Mesendoderm (in vitro differentiated cells): ENCODE results near the gene CADM1.

Experiments used
- DNase-seq: peaks from one replicate; pipeline ENCODE4 v3.0.0; 2013
- H2AK5ac ChIP-seq: 2 replicates; pipeline ENCODE4 v1.6.1; 2013; ENCODE audit warnings: low read length, inconsistent platforms
- H2BK120ac ChIP-seq: 2 replicates; pipeline ENCODE4 v1.6.1; 2013; ENCODE audit warnings: low read depth, mild to moderate bottlenecking, low read length, moderate library complexity, mixed read lengths
- H2BK15ac ChIP-seq: replicated peaks from 2 replicates; pipeline ENCODE4 v1.6.1; 2013; ENCODE audit warnings: low read depth, mild to moderate bottlenecking, moderate library complexity
- H2BK5ac ChIP-seq: 2 replicates; pipeline ENCODE4 v1.6.1; 2013; ENCODE audit warnings: low read length, inconsistent platforms
- H3K18ac ChIP-seq: 2 replicates; pipeline ENCODE4 v1.6.1; 2013; ENCODE audit warnings: mild to moderate bottlenecking, low read length, mixed read lengths
- H3K23ac ChIP-seq: one replicate; pipeline ENCODE4 v1.6.1; 2013; ENCODE audit warnings: low read length
- H3K27ac ChIP-seq: 2 replicates; pipeline ENCODE4 v1.5.1; 2013; ENCODE audit warnings: low read depth, mild to moderate bottlenecking, inconsistent platforms, low read length, moderate library complexity
- H3K27me3 ChIP-seq: 2 replicates; pipeline ENCODE4 v1.6.1; 2013; ENCODE audit warnings: low read length, control low read depth, mild to moderate bottlenecking, inconsistent platforms; ENCODE audit not compliant: insufficient read depth, poor library complexity
- H3K36me3 ChIP-seq: 2 replicates; pipeline ENCODE4 v1.6.1; 2013; ENCODE audit warnings: low read length, inconsistent platforms; ENCODE audit not compliant: control insufficient read depth, insufficient read depth
- H3K4ac ChIP-seq: one replicate; pipeline ENCODE4 v1.6.1; 2013; ENCODE audit warnings: low read depth, mild to moderate bottlenecking, low read length, moderate library complexity
- H3K4me1 ChIP-seq: 2 replicates; pipeline ENCODE4 v1.6.1; 2013; ENCODE audit warnings: low read depth, low read length, inconsistent platforms; ENCODE audit not compliant: control insufficient read depth
- H3K4me2 ChIP-seq: 2 replicates; pipeline ENCODE4 v1.6.1; 2013; ENCODE audit warnings: low read length
- H3K4me3 ChIP-seq: 2 replicates; pipeline ENCODE4 v1.5.1; 2013; ENCODE audit warnings: mild to moderate bottlenecking, low read length
- H3K56ac ChIP-seq: one replicate; pipeline ENCODE4 v1.6.1; 2013; ENCODE audit warnings: low read length
- H3K79me1 ChIP-seq: 2 replicates; pipeline ENCODE4 v1.6.1; 2013; ENCODE audit warnings: low read length, inconsistent platforms
- H3K79me2 ChIP-seq: 2 replicates; pipeline ENCODE4 v1.6.1; 2013; ENCODE audit warnings: mild to moderate bottlenecking, low read length; ENCODE audit not compliant: control insufficient read depth, insufficient read depth
- H3K9ac ChIP-seq: 2 replicates; pipeline ENCODE4 v1.6.1; 2013; ENCODE audit warnings: low read length, inconsistent platforms
- H4K5ac ChIP-seq: one replicate; pipeline ENCODE4 v1.6.1; 2013; ENCODE audit warnings: low read length
- H4K8ac ChIP-seq: one replicate; pipeline ENCODE4 v1.6.1; 2013; ENCODE audit warnings: low read depth, mild to moderate bottlenecking, control low read depth, low read length, moderate library complexity
- WGBS: extraction: QIAGEN DNeasy Blood & Tissue Kit; methylation state at CpG from one replicate; pipeline ENCODE4 v1.1.7; 2013; ENCODE audit warnings: low lambda C conversion rate, missing lambda C conversion rate; ENCODE audit not compliant: insufficient coverage; ENCODE audit errors: extremely low coverage; 5-methylcytosine and 5-hydroxymethylcytosine counted together

Gene CADM1

DNA sequence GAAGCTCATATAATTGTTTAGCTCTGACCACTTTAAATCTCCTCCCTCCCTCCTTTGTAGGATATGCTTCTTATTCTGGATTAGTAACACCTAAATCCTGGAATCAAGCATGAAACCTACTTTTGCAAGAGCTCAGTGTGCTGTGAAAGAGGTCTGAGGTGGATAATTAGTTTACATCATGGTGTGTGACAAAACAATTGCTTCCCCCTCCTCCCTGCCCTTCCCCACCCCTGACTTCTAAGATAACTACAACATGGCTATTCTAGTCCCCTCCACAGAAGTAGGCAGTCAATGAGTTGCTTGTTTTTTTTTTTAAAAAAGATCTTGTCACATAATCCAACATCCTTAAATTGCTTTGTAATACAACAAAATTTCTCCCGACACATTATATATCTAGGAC is 314.0 kb downstream of the CADM1 start:
- Histone ChIP-seq H3K4me3 (no peak overlapping the region), H3K23ac (no peak overlapping the region), H3K56ac (no peak overlapping the region), H3K36me3 (no peaks in the 10 kb centered on the region), H3K79me1 (no peaks in the 10 kb centered on the region), H2BK120ac (no peak overlapping the region), H3K18ac (no peak overlapping the region), H4K5ac (no peak overlapping the region), H3K4me1 (peaks cover 3% of the 10 kb centered on the region), H3K27me3 (no peaks in the 10 kb centered on the region), H4K8ac (no peak overlapping the region), H3K4ac (no peak overlapping the region), H2BK5ac (no peak overlapping the region), H3K9ac (no peak overlapping the region), H2BK15ac (no peak overlapping the region), H3K4me2 (no peak overlapping the region), H3K27ac (no peak overlapping the region), H3K79me2 (no peaks in the 10 kb centered on the region), H2AK5ac (no peak overlapping the region)
- no peak for DNase-seq
- WGBS = 100% methylated on average over 1 of the region's 1 CpG

DNA sequence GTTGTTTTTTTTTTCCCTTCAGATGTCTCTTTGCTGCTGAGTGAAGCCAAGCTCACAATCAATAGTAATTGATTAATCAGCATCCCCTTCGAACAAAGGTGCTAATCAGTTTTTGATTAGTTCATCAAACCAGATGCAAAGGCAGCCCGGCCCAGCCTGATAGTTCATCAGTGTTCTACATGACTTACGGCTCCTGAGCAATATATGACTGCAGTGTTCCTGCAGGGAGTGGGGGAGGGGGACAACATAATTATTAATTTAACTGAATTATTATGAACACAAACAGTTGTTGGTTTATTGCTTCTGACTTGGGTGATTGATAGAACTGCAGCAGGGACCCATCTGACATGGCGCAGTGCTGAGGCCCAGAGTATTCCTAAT is 315.3 kb downstream of the CADM1 start:
- Histone ChIP-seq H3K4me1 (peaks cover 3% of the 10 kb centered on the region), H3K79me2 (no peaks in the 10 kb centered on the region), H3K56ac (no peak overlapping the region), H2BK120ac (no peak overlapping the region), H2AK5ac (no peak overlapping the region), H4K5ac (no peak overlapping the region), H2BK5ac (no peak overlapping the region), H3K4me3 (no peak overlapping the region), H3K27me3 (no peaks in the 10 kb centered on the region), H3K4ac (no peak overlapping the region), H3K23ac (no peak overlapping the region), H3K36me3 (no peaks in the 10 kb centered on the region), H3K4me2 (no peak overlapping the region), H2BK15ac (no peak overlapping the region), H3K9ac (no peak overlapping the region), H4K8ac (no peak overlapping the region), H3K27ac (no peak overlapping the region), H3K79me1 (no peaks in the 10 kb centered on the region), H3K18ac (no peak overlapping the region)
- DNase-seq = no peak
- no CpG with 5 or more reads among the region's 4 CpGs for WGBS

DNA sequence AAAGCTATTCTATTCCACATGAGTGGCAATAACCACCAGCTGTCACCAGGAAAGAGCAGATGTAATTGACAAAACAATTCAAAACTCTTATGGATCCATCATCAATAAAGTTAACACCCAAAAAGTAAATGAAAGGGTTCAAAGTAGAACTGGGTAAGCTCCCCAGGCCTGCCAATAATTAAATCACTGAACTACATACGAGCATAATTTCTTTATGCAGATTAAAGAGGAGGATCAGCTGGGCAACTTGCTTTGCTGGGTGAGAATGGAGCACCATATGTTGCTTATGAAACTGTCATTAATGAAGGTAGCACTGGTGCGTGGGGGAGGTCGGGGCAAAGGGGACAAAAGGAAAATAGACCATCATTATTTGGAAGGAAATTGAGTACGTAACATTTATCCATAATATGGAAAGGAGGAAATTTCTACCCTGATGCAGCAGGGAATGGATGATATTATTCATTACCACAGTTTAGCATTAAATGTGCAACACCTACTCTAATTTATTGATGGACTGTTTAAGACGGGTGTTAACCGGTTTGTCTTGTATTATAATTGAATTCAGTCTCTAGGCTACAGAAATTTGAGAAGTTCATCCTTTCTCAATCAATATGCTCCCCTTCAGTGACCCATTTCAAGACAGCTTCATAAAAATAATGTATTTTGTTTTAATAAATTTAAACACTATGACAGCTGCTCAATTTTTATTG is 315.9 kb downstream of the CADM1 start:
- Histone ChIP-seq H2BK5ac (no peak overlapping the region), H3K23ac (no peak overlapping the region), H3K56ac (no peak overlapping the region), H2BK15ac (no peak overlapping the region), H3K9ac (no peak overlapping the region), H3K27me3 (no peaks in the 10 kb centered on the region), H3K4me3 (no peak overlapping the region), H2BK120ac (no peak overlapping the region), H3K79me2 (no peaks in the 10 kb centered on the region), H2AK5ac (no peak overlapping the region), H4K5ac (no peak overlapping the region), H3K18ac (no peak overlapping the region), H3K36me3 (no peaks in the 10 kb centered on the region), H4K8ac (no peak overlapping the region), H3K4me2 (no peak overlapping the region), H3K79me1 (no peaks in the 10 kb centered on the region), H3K4ac (no peak overlapping the region), H3K4me1 (peaks cover 3% of the 10 kb centered on the region), H3K27ac (no peak overlapping the region)
- DNase-seq = no peak
- WGBS = no CpG with 5 or more reads among the region's 6 CpGs

DNA sequence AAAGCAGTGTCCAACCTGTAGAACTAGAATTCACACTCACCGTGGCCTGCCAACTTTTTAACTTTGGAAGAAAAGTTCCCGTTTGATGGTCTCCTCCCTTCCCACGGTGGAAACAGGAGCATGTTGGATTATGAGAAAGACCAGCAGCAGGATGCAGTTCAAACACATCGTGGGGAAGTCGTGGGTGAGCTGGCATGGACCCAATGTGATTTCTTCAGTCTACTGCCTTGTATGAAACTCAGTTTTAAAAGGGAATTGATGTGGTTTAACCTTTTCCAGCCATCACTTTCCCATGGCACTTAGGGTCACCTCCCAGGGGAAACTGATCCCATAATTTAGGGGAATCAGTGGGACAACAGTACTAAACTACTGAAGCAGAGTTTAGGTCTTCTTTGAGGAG is 318.3 kb downstream of the CADM1 start:
- Histone ChIP-seq H3K4me2 (no peak overlapping the region), H3K36me3 (no peaks in the 10 kb centered on the region), H3K18ac (no peak overlapping the region), H2BK120ac (no peak overlapping the region), H3K9ac (no peak overlapping the region), H3K79me2 (no peaks in the 10 kb centered on the region), H3K27ac (no peak overlapping the region), H2BK15ac (no peak overlapping the region), H3K23ac (no peak overlapping the region), H2BK5ac (no peak overlapping the region), H3K4me3 (no peak overlapping the region), H2AK5ac (no peak overlapping the region), H4K5ac (no peak overlapping the region), H3K4me1 (no peaks in the 10 kb centered on the region), H3K4ac (no peak overlapping the region), H3K56ac (no peak overlapping the region), H4K8ac (no peak overlapping the region), H3K79me1 (no peaks in the 10 kb centered on the region), H3K27me3 (no peaks in the 10 kb centered on the region)
- DNase-seq = no peak
- WGBS = no CpG with 5 or more reads among the region's 5 CpGs

GRCh38 chr11:115185507-115185906 is 318.7 kb downstream of the CADM1 start:
- Histone ChIP-seq H2AK5ac (no peak overlapping the region), H3K4me3 (no peak overlapping the region), H3K4ac (no peak overlapping the region), H4K8ac (no peak overlapping the region), H2BK120ac (no peak overlapping the region), H3K79me2 (no peaks in the 10 kb centered on the region), H4K5ac (no peak overlapping the region), H3K27me3 (no peaks in the 10 kb centered on the region), H3K36me3 (no peaks in the 10 kb centered on the region), H3K18ac (no peak overlapping the region), H3K4me2 (no peak overlapping the region), H2BK5ac (no peak overlapping the region), H3K23ac (no peak overlapping the region), H3K27ac (no peak overlapping the region), H3K79me1 (no peaks in the 10 kb centered on the region), H3K56ac (no peak overlapping the region), H2BK15ac (no peak overlapping the region), H3K4me1 (no peaks in the 10 kb centered on the region), H3K9ac (no peak overlapping the region)
- no peak for DNase-seq
- WGBS = no CpG with 5 or more reads among the region's 4 CpGs

GRCh38 chr11:115184901-115185300 is 319.3 kb downstream of the CADM1 start:
- Histone ChIP-seq H3K4ac (no peak overlapping the region), H3K27ac (no peak overlapping the region), H3K36me3 (no peaks in the 10 kb centered on the region), H3K23ac (no peak overlapping the region), H3K4me2 (no peak overlapping the region), H3K27me3 (no peaks in the 10 kb centered on the region), H2BK5ac (no peak overlapping the region), H3K79me2 (no peaks in the 10 kb centered on the region), H2BK120ac (no peak overlapping the region), H4K5ac (no peak overlapping the region), H3K79me1 (no peaks in the 10 kb centered on the region), H3K56ac (no peak overlapping the region), H4K8ac (no peak overlapping the region), H3K9ac (no peak overlapping the region), H2AK5ac (no peak overlapping the region), H3K4me1 (no peaks in the 10 kb centered on the region), H3K4me3 (no peak overlapping the region), H3K18ac (no peak overlapping the region), H2BK15ac (no peak overlapping the region)
- WGBS = no CpG with 5 or more reads among the region's 5 CpGs
- DNase-seq = no peak
